Breast epithelium (tissue), 4 donors: ENCODE measurements around the gene DYNC1LI2. TPM values are rescaled to one million over a fixed set of nuclear protein-coding genes. Genes with fewer than 3 reads are reported as not detected.
A peak's percentile ranks its signal among the peaks of the same experiment; 100 is the strongest.

Source experiments
- DNase-seq, 2 donors: peaks; one replicate each; pipeline ENCODE4 v3.0.0-alpha.2; 2019; ENCODE audit warnings: low spot score in 2 of 2
- H3K27ac ChIP-seq, 2 donors: fragments of 200-600 bp; sonication (generic) in 1 of 2; one replicate each; pipeline ENCODE4 v1.5.1; 2016 to 2019; ENCODE audit warnings: mild to moderate bottlenecking in 1 of 2
- H3K27me3 ChIP-seq, 2 donors: fragments of 200-600 bp; sonication (generic) in 1 of 2; one replicate each; pipeline versions ENCODE4 v1.5.1 to v1.6.0; 2017 to 2019; ENCODE audit warnings: control low read depth in 1 of 2, mild to moderate bottlenecking in 1 of 2
- H3K36me3 ChIP-seq: fragments of 200-600 bp; one replicate; pipeline ENCODE4 v1.5.1; 2019
- H3K4me1 ChIP-seq, 2 donors: fragments of 200-600 bp; sonication (generic); one replicate each; pipeline ENCODE4 v1.5.1; 2016 to 2019; ENCODE audit warnings: control low read depth in 1 of 2
- H3K4me3 ChIP-seq, 3 donors: fragments of 200-600 bp; sonication (generic); 1 replicate in 2 of 3; 2 replicates in 1 of 3; pipeline ENCODE4 v1.5.1; 2016 to 2019; ENCODE audit warnings: mild to moderate bottlenecking in 3 of 3, moderate library complexity in 2 of 3
- H3K9me3 ChIP-seq, 2 donors: fragments of 200-600 bp; sonication (generic) in 1 of 2; one replicate each; pipeline ENCODE4 v1.5.1; 2016 to 2019; ENCODE audit warnings: control low read depth in 1 of 2
- POLR2A ChIP-seq: fragments of 450-650 bp; IDR thresholded peaks from one replicate; pipeline ENCODE4 v1.6.1; 2016; ENCODE audit warnings: antibody characterized with exemption, mild to moderate bottlenecking, moderate library complexity
- POLR2AphosphoS5 ChIP-seq, 3 donors: sonication (generic); formaldehyde crosslinking; IDR thresholded peaks; one replicate each; pipeline ENCODE4 v1.6.1; 2017; ENCODE audit warnings: antibody characterized with exemption in 3 of 3
- intact Hi-C: fragments of 100-400 bp; cut with DNase I; formaldehyde crosslinking; loops from one replicate; pipeline ENCODE4 v1.15.1; 2023; ENCODE audit warnings: low total_unique reads
- total RNA-seq, 3 donors: library from RNA; depleted of rRNA; stranded (reverse); fragments of >200 nt; gene quantifications; one replicate each; pipeline ENCODE4 v1.1.0, GENCODE V29; 2016
- TF ChIP-seq, protein P1 (sequence below), 3 donors: fragments of 450-650 bp; IDR thresholded peaks; one replicate each; pipeline ENCODE4 v1.5.1; 2016 to 2017; ENCODE audit warnings: antibody characterized with exemption in 3 of 3, mild to moderate bottlenecking in 3 of 3, moderate library complexity in 3 of 3

Gene DYNC1LI2
- total RNA-seq, 3 donors from 2014 or later = 153 to 172 (median 156) TPM

DNA sequence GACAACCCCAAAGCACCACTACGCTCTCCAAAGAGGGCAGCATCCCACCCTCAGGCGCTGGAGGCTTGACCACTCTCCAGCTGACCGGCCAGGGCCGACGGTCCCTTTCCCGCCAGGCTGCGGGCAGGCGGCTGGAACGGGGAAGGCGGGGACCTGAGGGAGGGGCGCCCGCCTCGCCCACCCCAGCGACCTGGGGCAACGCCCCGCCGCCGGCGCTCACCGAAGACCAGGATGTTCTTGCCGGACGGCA lies 431 bp downstream of the DYNC1LI2 start:
- H3K4me3 ChIP-seq = peak overlapping the region; percentile 86 to 100 (median 99)
- DNase-seq = no peak
- TF ChIP-seq, protein P1, sequence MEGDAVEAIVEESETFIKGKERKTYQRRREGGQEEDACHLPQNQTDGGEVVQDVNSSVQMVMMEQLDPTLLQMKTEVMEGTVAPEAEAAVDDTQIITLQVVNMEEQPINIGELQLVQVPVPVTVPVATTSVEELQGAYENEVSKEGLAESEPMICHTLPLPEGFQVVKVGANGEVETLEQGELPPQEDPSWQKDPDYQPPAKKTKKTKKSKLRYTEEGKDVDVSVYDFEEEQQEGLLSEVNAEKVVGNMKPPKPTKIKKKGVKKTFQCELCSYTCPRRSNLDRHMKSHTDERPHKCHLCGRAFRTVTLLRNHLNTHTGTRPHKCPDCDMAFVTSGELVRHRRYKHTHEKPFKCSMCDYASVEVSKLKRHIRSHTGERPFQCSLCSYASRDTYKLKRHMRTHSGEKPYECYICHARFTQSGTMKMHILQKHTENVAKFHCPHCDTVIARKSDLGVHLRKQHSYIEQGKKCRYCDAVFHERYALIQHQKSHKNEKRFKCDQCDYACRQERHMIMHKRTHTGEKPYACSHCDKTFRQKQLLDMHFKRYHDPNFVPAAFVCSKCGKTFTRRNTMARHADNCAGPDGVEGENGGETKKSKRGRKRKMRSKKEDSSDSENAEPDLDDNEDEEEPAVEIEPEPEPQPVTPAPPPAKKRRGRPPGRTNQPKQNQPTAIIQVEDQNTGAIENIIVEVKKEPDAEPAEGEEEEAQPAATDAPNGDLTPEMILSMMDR (IDR thresholded peaks at IDR 0.05) = no peak
- TF ChIP-seq POLR2A (no peak), POLR2AphosphoS5 (IDR thresholded peaks at IDR 0.05) (no peak)
- peaks cover 0 to 12% of the 10 kb centered on the region in 2 donors for H3K4me1 ChIP-seq
- H3K9me3 ChIP-seq = no peaks in the 10 kb centered on the region
- no peaks in the 10 kb centered on the region for H3K36me3 ChIP-seq
- H3K27me3 ChIP-seq = no peaks in the 10 kb centered on the region
- intact Hi-C loops = no loop called here
- peak overlapping the region; percentile 94 to 97 for H3K27ac ChIP-seq

DNA sequence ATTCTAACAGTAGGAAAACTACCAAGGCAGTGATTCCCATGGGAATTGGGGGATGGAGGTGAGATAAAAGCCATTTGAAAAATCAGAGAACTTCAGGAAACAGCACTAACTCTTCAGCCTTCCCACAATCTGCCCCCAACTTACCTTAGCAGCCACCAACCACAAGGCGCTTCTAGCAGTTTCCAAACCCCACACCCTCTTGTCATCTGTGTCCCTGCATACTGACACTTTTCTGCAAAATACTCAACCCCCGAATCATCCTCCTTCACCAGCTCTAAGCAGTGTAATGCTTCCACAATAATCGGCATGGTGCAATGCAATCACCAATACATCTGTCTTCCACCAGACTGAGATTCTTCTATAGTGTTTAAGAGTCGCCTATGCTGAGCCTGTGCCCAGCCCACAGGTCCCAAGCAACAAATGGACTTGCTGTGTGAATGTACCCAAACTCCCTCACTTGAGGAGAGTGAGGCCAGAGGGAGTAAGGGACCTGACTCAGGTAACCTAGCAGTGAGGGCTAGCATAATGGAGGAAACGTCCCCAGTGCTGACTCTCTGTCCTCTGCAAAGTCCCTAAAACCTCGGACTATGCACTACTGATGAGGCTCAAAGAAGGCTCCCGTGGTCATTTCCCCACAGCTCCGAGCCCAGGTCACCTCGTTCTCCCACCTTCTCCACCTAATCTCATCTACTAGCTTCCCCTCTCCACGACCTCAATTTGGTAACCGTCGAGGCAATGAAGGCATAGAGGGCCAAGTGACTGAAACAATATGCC lies 943 bp downstream of the DYNC1LI2 start:
- H3K27ac ChIP-seq = peak overlapping the region; percentile 94 to 97
- H3K9me3 ChIP-seq = no peaks in the 10 kb centered on the region
- intact Hi-C loops = no loop called here
- TF ChIP-seq POLR2AphosphoS5 (IDR thresholded peaks at IDR 0.05) (no peak), POLR2A (no peak)
- TF ChIP-seq, protein P1 (IDR thresholded peaks at IDR 0.05) = no peak
- H3K4me1 ChIP-seq = peaks cover 0 to 12% of the 10 kb centered on the region in 2 donors
- no peaks in the 10 kb centered on the region for H3K27me3 ChIP-seq
- no peak for DNase-seq
- H3K36me3 ChIP-seq = no peaks in the 10 kb centered on the region
- H3K4me3 ChIP-seq = peak overlapping the region; percentile 86 to 100 (median 99)

DNA sequence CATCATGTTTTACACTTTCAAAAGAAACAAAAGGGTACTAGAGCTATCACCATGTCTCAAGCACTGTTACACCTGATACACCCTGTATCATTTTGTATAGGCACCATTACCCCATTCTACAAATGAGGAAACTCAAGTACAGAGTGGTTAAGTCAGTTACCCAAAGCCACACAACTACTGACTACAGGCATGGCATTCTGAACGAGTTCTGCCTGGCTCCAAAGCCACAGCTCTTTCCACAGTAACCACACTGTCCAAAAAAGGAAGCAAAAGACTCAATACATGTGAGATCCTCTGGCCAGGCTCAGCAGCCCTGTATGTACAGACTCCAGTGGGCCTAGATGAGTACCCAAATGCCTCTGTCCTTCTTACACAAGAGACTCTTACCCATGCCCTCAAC lies 4.7 kb downstream of the DYNC1LI2 start:
- TF ChIP-seq POLR2AphosphoS5 (IDR thresholded peaks at IDR 0.05) (no peak), POLR2A (no peak)
- TF ChIP-seq, protein P1 (IDR thresholded peaks at IDR 0.05) = no peak
- Histone ChIP-seq H3K4me1 (peaks cover 0 to 21% of the 10 kb centered on the region in 2 donors), H3K4me3 (no peak overlapping the region), H3K27ac (peak overlapping the region in 1 of 2 donors; percentile 48), H3K27me3 (no peaks in the 10 kb centered on the region), H3K9me3 (no peaks in the 10 kb centered on the region), H3K36me3 (no peaks in the 10 kb centered on the region)
- intact Hi-C loops = loop anchor here (10.0 kb wide), 1 partner anchor 838 kb away; no protein-coding TSS in a partner anchor
- no peak for DNase-seq

DNA sequence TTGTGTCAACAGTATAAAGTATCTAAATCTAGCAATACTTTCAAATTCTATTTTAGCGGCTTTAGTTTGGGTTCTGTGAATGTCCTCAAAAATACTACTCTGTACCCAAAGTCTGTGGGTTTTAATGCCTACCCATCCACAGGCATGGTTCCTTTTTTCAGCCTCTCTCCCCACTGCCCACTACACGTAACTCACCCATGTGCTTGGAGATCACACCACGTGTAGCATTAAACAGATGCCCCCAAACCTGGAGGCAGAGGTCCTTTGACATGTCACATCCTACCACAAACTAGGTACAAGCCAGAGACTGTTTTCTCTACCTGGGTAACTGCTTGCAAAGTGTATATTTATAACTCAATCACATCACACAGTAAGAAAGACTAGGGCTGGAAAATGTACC lies 5.4 kb downstream of the DYNC1LI2 start:
- H3K9me3 ChIP-seq = no peaks in the 10 kb centered on the region
- intact Hi-C loops = loop anchor here (10.0 kb wide), 1 partner anchor 839 kb away; no protein-coding TSS in a partner anchor
- peaks cover 0 to 21% of the 10 kb centered on the region in 2 donors for H3K4me1 ChIP-seq
- TF ChIP-seq, protein P1 (IDR thresholded peaks at IDR 0.05) = no peak
- no peak for TF ChIP-seq POLR2AphosphoS5 (IDR thresholded peaks at IDR 0.05)
- no peak for TF ChIP-seq POLR2A
- no peaks in the 10 kb centered on the region for H3K36me3 ChIP-seq
- no peak overlapping the region for H3K27ac ChIP-seq
- no peaks in the 10 kb centered on the region for H3K27me3 ChIP-seq
- no peak for DNase-seq
- H3K4me3 ChIP-seq = no peak overlapping the region

DNA sequence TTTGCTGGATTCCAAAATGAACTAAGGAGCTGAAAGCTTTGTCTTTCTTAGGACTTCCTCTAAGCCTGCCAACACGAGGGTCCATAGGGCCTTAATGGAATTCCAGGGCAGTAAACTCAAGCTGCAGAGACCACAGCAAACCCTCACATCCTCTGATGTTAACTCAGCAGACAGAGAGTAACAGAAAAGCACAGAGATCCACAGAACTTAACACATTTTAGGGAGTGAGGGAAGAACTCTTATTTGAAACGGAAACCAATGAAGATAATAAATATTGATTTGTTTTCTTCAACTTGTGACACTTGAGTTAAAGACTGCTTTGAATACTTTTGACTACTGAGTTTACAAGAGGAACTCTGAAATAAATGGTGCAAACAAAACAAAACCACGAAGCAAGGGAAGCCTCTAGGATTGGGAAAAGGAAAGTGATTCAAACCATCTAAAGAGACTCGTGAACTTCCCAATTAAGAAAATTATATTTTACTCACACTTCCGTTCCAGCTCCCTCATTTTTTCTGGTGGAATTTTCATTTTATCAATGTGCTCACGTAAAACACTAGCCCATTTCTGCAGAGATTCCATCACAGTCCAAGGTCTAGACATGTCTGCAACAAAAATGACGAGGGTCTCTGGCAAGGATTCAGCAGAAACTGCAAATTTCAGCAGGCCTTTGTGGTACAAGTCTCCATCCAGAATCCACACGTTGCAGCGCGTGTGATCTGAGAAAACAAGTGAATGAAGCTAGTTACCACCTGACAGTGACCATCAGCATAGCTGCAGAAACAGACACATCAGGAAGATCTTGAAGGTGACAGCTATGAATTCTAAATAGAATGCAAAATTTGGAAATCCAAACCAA lies 9.2 kb downstream of the DYNC1LI2 start:
- Histone ChIP-seq H3K9me3 (no peaks in the 10 kb centered on the region), H3K4me3 (no peak overlapping the region), H3K27ac (peak overlapping the region; percentile 75 to 81), H3K27me3 (no peaks in the 10 kb centered on the region), H3K36me3 (no peaks in the 10 kb centered on the region), H3K4me1 (peaks cover 0 to 13% of the 10 kb centered on the region in 2 donors)
- TF ChIP-seq POLR2A (no peak), POLR2AphosphoS5 (IDR thresholded peaks at IDR 0.05) (no peak)
- TF ChIP-seq, protein P1 (IDR thresholded peaks at IDR 0.05) = no peak
- intact Hi-C loops = loop anchor here (10.0 kb wide), 1 partner anchor 843 kb away; no protein-coding TSS in a partner anchor
- DNase-seq = no peak
